ENCODE results near the gene AMBP. TPM values are rescaled to one million over a fixed set of nuclear protein-coding genes. Genes with fewer than 3 reads are reported as not detected.
A peak's percentile ranks its signal among the peaks of the same experiment; 100 is the strongest.

AMBP gene
- total RNA-seq, 1 experiment from 2014 or later: 0.22 TPM

DNA sequence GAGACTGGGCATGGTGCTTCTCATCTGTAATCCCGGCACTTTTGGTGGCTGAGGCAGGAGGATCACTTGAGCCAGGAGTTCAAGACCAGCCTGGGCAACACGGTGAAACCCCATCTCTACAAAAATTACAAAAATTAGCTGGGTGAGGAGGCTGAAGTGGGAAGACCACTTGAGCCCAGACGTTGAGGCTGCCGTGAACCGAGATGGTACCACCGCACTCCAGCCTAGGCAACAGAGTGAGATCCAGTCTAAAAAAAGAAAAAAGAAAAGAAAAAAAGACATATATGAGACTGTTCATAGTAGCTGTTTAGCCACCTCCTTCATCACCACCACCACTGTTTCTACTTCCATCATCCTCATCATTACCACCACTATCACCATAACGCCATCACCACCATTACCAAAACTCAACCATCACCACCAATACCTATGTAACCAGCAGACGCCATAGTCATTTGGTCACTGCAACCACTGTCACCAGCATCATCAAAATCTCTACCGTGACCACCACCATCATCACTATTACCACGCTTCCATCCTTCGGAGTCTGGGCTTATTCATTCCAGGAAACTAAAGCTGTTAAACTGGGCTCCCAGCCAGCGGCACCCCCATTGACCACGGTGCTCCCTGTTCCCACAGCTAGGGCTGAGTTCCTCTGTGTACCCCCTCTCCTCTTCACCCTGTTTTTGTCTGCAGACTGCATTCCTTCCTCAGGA, 29.3 kb upstream of the AMBP start:
- Histone ChIP-seq H3K36me3 (ENCODE audit: low read depth, low read length) (no peaks in the 10 kb centered on the region), H3K4me2 (ENCODE audit: low read length) (no peak overlapping the region), H3K27me3 (ENCODE audit: low read length) (no peaks in the 10 kb centered on the region), H3K79me2 (ENCODE audit: low read length) (no peaks in the 10 kb centered on the region), H3K27ac (ENCODE audit: low read length) (no peak overlapping the region), H3K9ac (ENCODE audit: low read length) (no peak overlapping the region), H3K4me3 (ENCODE audit: low read length) (no peak overlapping the region), H3K4me1 (ENCODE audit: insufficient read depth, low read length) (peaks cover 19% of the 10 kb centered on the region), H4K20me1 (ENCODE audit: low read length) (no peaks in the 10 kb centered on the region), H3K9me3 (ENCODE audit: low read length) (no peaks in the 10 kb centered on the region), H2AFZ (ENCODE audit: low read length) (peak overlapping the region; percentile 59), H3K9me2 (replicated peaks; ENCODE audit: low read length) (no peaks in the 10 kb centered on the region), H3F3A (ENCODE audit: low read length, unreplicated experiment) (no peaks in the 10 kb centered on the region)
- TF ChIP-seq, protein P1, sequence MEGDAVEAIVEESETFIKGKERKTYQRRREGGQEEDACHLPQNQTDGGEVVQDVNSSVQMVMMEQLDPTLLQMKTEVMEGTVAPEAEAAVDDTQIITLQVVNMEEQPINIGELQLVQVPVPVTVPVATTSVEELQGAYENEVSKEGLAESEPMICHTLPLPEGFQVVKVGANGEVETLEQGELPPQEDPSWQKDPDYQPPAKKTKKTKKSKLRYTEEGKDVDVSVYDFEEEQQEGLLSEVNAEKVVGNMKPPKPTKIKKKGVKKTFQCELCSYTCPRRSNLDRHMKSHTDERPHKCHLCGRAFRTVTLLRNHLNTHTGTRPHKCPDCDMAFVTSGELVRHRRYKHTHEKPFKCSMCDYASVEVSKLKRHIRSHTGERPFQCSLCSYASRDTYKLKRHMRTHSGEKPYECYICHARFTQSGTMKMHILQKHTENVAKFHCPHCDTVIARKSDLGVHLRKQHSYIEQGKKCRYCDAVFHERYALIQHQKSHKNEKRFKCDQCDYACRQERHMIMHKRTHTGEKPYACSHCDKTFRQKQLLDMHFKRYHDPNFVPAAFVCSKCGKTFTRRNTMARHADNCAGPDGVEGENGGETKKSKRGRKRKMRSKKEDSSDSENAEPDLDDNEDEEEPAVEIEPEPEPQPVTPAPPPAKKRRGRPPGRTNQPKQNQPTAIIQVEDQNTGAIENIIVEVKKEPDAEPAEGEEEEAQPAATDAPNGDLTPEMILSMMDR (conservative IDR thresholded peaks at IDR 0.05; ENCODE audit: low read depth, low read length): no peak
- TF ChIP-seq EZH2phosphoT487 (IDR thresholded peaks at IDR 0.05; ENCODE audit: borderline replicate concordance, low read length): no peak
- no peak for TF ChIP-seq EZH2 (IDR thresholded peaks at IDR 0.05; ENCODE audit: low read length, unreplicated experiment)
- DNase-seq (no peak), ATAC-seq (no peak)
- CTCF ChIA-PET: interaction anchor here (1.3 kb wide), 1 partner anchor 184 kb away, joined by 7 read pairs; no protein-coding TSS in a partner anchor
- intact Hi-C loops (cut with micrococcal nuclease): loop anchor here (1.0 to 5.0 kb wide), 4 partner anchors 25 to 184 kb away; no protein-coding TSS in a partner anchor
- BruUV-seq (replicated peaks): no TSS peak
- POLR2A ChIA-PET (ENCODE audit: unreplicated experiment): no interaction called here

DNA sequence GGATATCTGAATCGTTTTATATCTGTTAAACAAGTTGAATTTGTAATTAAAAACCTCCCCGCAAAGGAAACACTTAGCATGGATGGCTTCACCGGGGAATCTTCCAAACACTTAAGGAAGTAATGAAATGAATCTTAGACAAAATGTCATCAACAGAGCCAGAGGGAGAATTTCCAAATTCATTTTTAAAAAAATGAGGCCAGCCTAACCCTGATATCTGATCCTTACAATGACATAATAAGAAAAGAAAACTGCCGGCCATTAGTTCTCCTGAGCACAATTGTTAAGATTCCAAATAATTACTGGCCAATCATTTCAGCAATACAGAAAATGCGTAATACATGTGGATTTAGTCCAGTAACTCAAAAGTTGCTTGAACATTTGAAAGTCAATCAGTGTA, 27.1 kb upstream of the AMBP start:
- POLR2A ChIA-PET (ENCODE audit: unreplicated experiment): no interaction called here
- no peak overlapping the region for H3K4me3 ChIP-seq (ENCODE audit: low read length)
- no TSS peak for BruUV-seq (replicated peaks)
- no peak overlapping the region for H3K9ac ChIP-seq (ENCODE audit: low read length)
- no peaks in the 10 kb centered on the region for H3K9me2 ChIP-seq (replicated peaks; ENCODE audit: low read length)
- no peaks in the 10 kb centered on the region for H3K79me2 ChIP-seq (ENCODE audit: low read length)
- TF ChIP-seq, protein P1 (conservative IDR thresholded peaks at IDR 0.05; ENCODE audit: low read depth, low read length): no peak
- TF ChIP-seq EZH2 (IDR thresholded peaks at IDR 0.05; ENCODE audit: low read length, unreplicated experiment) (no peak), EZH2phosphoT487 (IDR thresholded peaks at IDR 0.05; ENCODE audit: borderline replicate concordance, low read length) (no peak)
- no peaks in the 10 kb centered on the region for H3F3A ChIP-seq (ENCODE audit: low read length, unreplicated experiment)
- H2AFZ ChIP-seq (ENCODE audit: low read length): peak overlapping the region; percentile 16; the same call in 1 of the 2 replicates
- CTCF ChIA-PET: no interaction called here
- intact Hi-C loops (cut with micrococcal nuclease): loop anchor here (5.0 kb wide), 1 partner anchor 172 kb away; no protein-coding TSS in a partner anchor
- H3K27ac ChIP-seq (ENCODE audit: low read length): no peak overlapping the region; the same call in 1 of the 2 replicates
- no peak for ATAC-seq
- H3K9me3 ChIP-seq (ENCODE audit: low read length): 0 out of 2 replicates have a peak, but pooled peaks cover 6% of the 10 kb centered on the region
- H3K36me3 ChIP-seq (ENCODE audit: low read depth, low read length): no peaks in the 10 kb centered on the region
- peak overlapping the region; percentile 45 for H3K4me2 ChIP-seq (ENCODE audit: low read length)
- no peak for DNase-seq
- H3K27me3 ChIP-seq (ENCODE audit: low read length): no peaks in the 10 kb centered on the region
- peaks cover 14% of the 10 kb centered on the region; the same call in 1 of the 2 replicates for H3K4me1 ChIP-seq (ENCODE audit: insufficient read depth, low read length)
- H4K20me1 ChIP-seq (ENCODE audit: low read length): no peaks in the 10 kb centered on the region

DNA sequence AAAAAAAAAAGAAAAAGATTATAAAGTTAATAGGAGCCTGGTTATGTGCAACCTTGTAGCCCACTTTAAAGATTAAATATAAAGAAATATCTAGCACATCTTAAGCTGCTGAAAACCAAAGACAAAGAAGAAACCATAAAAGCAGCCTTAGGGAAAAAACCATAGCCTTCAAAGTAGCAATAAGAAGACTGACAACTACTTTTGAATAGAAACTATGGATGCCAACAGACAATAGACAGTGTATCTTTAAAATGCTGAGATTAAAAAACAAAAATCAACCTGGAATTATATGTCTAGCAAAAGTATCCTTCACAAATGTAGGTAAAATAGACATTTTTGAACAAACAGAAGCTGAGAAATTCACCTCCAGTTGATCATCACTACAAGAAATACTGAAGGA, 24.4 kb upstream of the AMBP start:
- Histone ChIP-seq H2AFZ (ENCODE audit: low read length) (no peak overlapping the region), H3K36me3 (ENCODE audit: low read depth, low read length) (no peaks in the 10 kb centered on the region), H3K27ac (ENCODE audit: low read length) (no peak overlapping the region), H4K20me1 (ENCODE audit: low read length) (no peaks in the 10 kb centered on the region), H3K4me2 (ENCODE audit: low read length) (no peak overlapping the region), H3K4me3 (ENCODE audit: low read length) (no peak overlapping the region), H3K4me1 (ENCODE audit: insufficient read depth, low read length) (peaks cover 13% of the 10 kb centered on the region; the same call in 1 of the 2 replicates), H3K9ac (ENCODE audit: low read length) (no peak overlapping the region), H3K27me3 (ENCODE audit: low read length) (no peaks in the 10 kb centered on the region), H3K79me2 (ENCODE audit: low read length) (no peaks in the 10 kb centered on the region), H3K9me3 (ENCODE audit: low read length) (0 out of 2 replicates have a peak, but pooled peaks cover 6% of the 10 kb centered on the region), H3K9me2 (replicated peaks; ENCODE audit: low read length) (no peaks in the 10 kb centered on the region), H3F3A (ENCODE audit: low read length, unreplicated experiment) (no peaks in the 10 kb centered on the region)
- ATAC-seq: no peak
- intact Hi-C loops (cut with micrococcal nuclease): no loop called here
- CTCF ChIA-PET: interaction anchor here (0.6 kb wide), 1 partner anchor 96 kb away, joined by 7 read pairs; no protein-coding TSS in a partner anchor
- TF ChIP-seq, protein P1 (conservative IDR thresholded peaks at IDR 0.05; ENCODE audit: low read depth, low read length): no peak
- TF ChIP-seq EZH2 (IDR thresholded peaks at IDR 0.05; ENCODE audit: low read length, unreplicated experiment) (no peak), EZH2phosphoT487 (IDR thresholded peaks at IDR 0.05; ENCODE audit: borderline replicate concordance, low read length) (no peak)
- POLR2A ChIA-PET (ENCODE audit: unreplicated experiment): no interaction called here
- no TSS peak for BruUV-seq (replicated peaks)
- DNase-seq: no peak

Measured in PC-3 (cell line).